Astrocyte of the spinal cord (primary cell): Measurements from ENCODE around the gene TUBB1.
A peak's percentile ranks its signal among the peaks of the same experiment; 100 is the strongest.

Experiments used
- DNase-seq: peaks from one replicate; pipeline ENCODE4 v3.0.0; 2011; ENCODE audit warnings: low read depth, low spot score
- H3K4me3 ChIP-seq: 2 replicates; pipeline ENCODE4 v1.5.1; 2011; ENCODE audit warnings: low read depth, mild to moderate bottlenecking, low read length, moderate library complexity
- CTCF ChIP-seq: IDR thresholded peaks from 2 replicates; pipeline ENCODE4 v1.5.1; 2012; ENCODE audit warnings: low read depth, mild to moderate bottlenecking, low read length, inconsistent platforms
- in situ Hi-C: cut with HindIII; loops from 2 replicates; pipeline ENCODE4 v1.10.0; 2017; ENCODE audit warnings: low sequenced_read_pairs

TUBB1 gene

GRCh38 chr20:59042151-59042795 lies 23.0 kb downstream of the TUBB1 start, which contains the start of gene PRELID3B:
TSS of gene PRELID3B (minus strand) at chr20:59042786. CDS start at chr20:59042730, 56 bp downstream.
- TF ChIP-seq CTCF, result no peak
- in situ Hi-C loops, result no loop called here
- DNase-seq, result no peak
- peak within 1 kb of the TSS; percentile 71 for H3K4me3 ChIP-seq

- H3K4me3 ChIP-seq, result peak overlapping the region; percentile 71
- no peak for TF ChIP-seq CTCF
- DNase-seq, result peak; percentile 90
- in situ Hi-C loops, result no loop called here
Measured at GRCh38 chr20:59042796-59043631, 23.8 kb downstream of the TUBB1 start.

GRCh38 chr20:59043698-59044097 lies 24.5 kb downstream of the TUBB1 start:
- in situ Hi-C loops, result no loop called here
- no peak for DNase-seq

GRCh38 chr20:59044295-59044694 lies 25.1 kb downstream of the TUBB1 start:
- in situ Hi-C loops, result no loop called here
- no peak for TF ChIP-seq CTCF
- DNase-seq, result no peak

More at GRCh38 chr20:59043698-59044097, 24.5 kb downstream of the TUBB1 start:
- no peak for TF ChIP-seq CTCF
- no peak overlapping the region for H3K4me3 ChIP-seq

GRCh38 chr20:59044796-59045195 lies 25.6 kb downstream of the TUBB1 start:
- in situ Hi-C loops, result no loop called here
- no peak for TF ChIP-seq CTCF
- no peak for DNase-seq
- H3K4me3 ChIP-seq, result no peak overlapping the region

More at GRCh38 chr20:59044295-59044694, 25.1 kb downstream of the TUBB1 start:
- no peak overlapping the region for H3K4me3 ChIP-seq

GRCh38 chr20:59046862-59047261 lies 27.6 kb downstream of the TUBB1 start:
- DNase-seq, result no peak
- in situ Hi-C loops, result no loop called here
- no peak overlapping the region for H3K4me3 ChIP-seq
- TF ChIP-seq CTCF, result no peak
